Measurements from ENCODE around the gene CAMK1G. TPM values are rescaled to one million over a fixed set of nuclear protein-coding genes. Genes with fewer than 3 reads are reported as not detected.

Gene CAMK1G
- 8.4 and 14.6 TPM in 2 replicates for total RNA-seq

DNA sequence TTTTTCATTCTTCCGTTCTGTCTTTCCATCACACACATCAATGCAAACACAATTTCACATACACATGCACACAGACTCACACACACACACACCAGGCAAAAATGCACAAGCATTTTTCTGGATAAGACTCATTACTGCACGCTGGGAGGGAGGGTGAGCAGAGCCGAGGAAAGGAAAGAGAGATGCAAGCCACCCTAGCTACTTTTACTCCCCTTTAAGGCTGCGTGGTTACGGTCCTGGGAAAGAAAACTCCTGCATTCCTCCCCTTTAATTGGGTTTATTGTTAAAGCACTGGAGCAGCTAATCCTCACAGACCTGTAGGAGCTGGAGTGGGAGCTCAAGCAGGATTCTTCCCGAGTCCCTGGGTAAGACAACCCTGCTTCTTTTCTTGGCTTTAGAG, at the start of gene CAMK1G:
CAMK1G (plus strand) TSS at position 307 of the 400 bp plus-strand sequence. CDS start 11,270 bp downstream, outside the sequence.

DNA sequence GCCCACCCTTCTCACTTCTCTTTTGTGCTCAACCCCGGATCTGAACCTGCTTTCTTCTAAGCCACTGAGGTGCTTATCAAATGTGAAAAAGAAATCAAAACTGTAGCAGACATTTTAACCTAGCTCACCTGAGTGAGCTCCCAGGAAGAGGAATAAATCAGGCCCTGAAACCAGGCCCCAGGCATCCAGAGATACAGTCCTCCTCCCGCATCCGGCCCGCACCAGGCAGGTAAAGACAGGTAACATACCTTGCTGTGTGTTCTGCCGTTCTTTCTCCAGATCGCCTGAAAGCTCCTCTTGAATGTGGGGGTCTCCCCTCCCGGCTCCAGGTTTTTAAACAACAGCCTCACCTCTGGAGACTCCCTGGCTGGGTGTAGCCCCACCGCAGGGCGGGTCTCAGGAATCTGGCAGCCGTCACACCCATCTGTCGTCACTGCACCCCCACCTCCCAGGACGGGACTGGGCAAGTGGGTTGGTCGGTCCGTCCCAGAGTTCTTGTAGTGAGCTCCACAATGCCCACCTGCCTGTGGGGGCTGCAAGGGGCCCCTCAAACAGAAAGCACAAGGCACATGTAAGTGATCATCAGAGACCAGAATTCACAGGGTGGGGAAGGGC, 68.7 kb downstream of the CAMK1G start, which contains the start of gene LAMB3:
LAMB3 (minus strand) TSS at position 305 of the 615 bp plus-strand sequence. CDS start 1,481 bp downstream, outside the sequence.

Other genes starting within 250 kb of the CAMK1G start
- gene LAMB3, start 68.7 kb downstream of the CAMK1G start, total RNA-seq: 8.7 and 12.3 TPM in 2 replicates
- 6.6 and 32.6 TPM in 2 replicates for gene G0S2, start 91.7 kb downstream of the CAMK1G start, total RNA-seq
- gene HSD11B1, start 121.1 kb downstream of the CAMK1G start, total RNA-seq: 10.6 and 14.3 TPM in 2 replicates
- gene TRAF3IP3, start 172.3 kb downstream of the CAMK1G start, total RNA-seq: not detected in 2 replicates
- 3.7 and 5.5 TPM in 2 replicates for gene C1orf74, start 200.8 kb downstream of the CAMK1G start, total RNA-seq
- gene IRF6, start 222.4 kb downstream of the CAMK1G start, total RNA-seq: 0.44 and 0.62 TPM in 2 replicates
- 10.2 and 15.7 TPM in 2 replicates for gene UTP25, start 244.3 kb downstream of the CAMK1G start, total RNA-seq

All from uterine smooth muscle cell (primary cell).